ENCODE measurements around the gene TMEM62. TPM values are rescaled to one million over a fixed set of nuclear protein-coding genes. Genes with fewer than 3 reads are reported as not detected.

TMEM62 gene
- polyA plus RNA-seq, 1 donor (not counting 4 experiments of a cell fraction or from before 2014, with no cell fraction given) = 5.5 TPM

GRCh38 chr15:43086551-43086950 is 46.8 kb upstream of the TMEM62 start:
- Histone ChIP-seq H2AFZ (ENCODE audit: control insufficient read depth, low read length) (no peak overlapping the region), H3K4me3 (ENCODE audit: control insufficient read depth in 2 of 3, extremely low read depth in 1 of 3, insufficient read depth in 2 of 3, low read depth in 1 of 3, low read length in 3 of 3) (no peak overlapping the region), H4K20me1 (ENCODE audit: control insufficient read depth, extremely low read depth, insufficient read depth, low read length) (no peaks in the 10 kb centered on the region), H3K9me3 (ENCODE audit: control insufficient read depth, low read depth, low read length) (no peaks in the 10 kb centered on the region), H3K36me3 (ENCODE audit: control insufficient read depth in 2 of 2, extremely low read depth in 1 of 2, insufficient read depth in 2 of 2, low read length in 2 of 2) (peaks cover 6 to 11% of the 10 kb centered on the region in 2 experiments), H3K27ac (ENCODE audit: control insufficient read depth, insufficient read depth, low read length) (no peak overlapping the region), H3K4me1 (ENCODE audit: control insufficient read depth, extremely low read depth, insufficient read depth, low read length) (peaks cover 3% of the 10 kb centered on the region), H3K4me2 (ENCODE audit: control insufficient read depth, extremely low read depth, insufficient read depth, low read depth, low read length) (no peak overlapping the region), H3K27me3 (ENCODE audit: control insufficient read depth, extremely low read depth, insufficient read depth, low read length) (no peaks in the 10 kb centered on the region), H3K9me1 (ENCODE audit: control insufficient read depth, extremely low read depth, insufficient read depth, low read length) (no peaks in the 10 kb centered on the region), H3K79me2 (ENCODE audit: control insufficient read depth, insufficient read depth, low read length) (peaks cover 40% of the 10 kb centered on the region), H3K9ac (ENCODE audit: control insufficient read depth, extremely low read depth, insufficient read depth, low read length) (no peak overlapping the region)
- FAIRE-seq (no peak), DNase-seq (ENCODE audit: low read depth, low spot score) (no peak)
- dilution Hi-C loops (cut with MboI; ENCODE audit: extremely low pct_ligation_motif_present, low sequenced_read_pairs) = no loop called here
- no peak for TF ChIP-seq CTCF (optimal IDR thresholded peaks at IDR 0.05 in 1 of 3, IDR thresholded peaks at IDR 0.05 in 1 of 3, conservative IDR thresholded peaks at IDR 0.05 in 1 of 3; ENCODE audit: extremely low read depth in 1 of 3, insufficient read depth in 2 of 3, low read length in 3 of 3)
- TF ChIP-seq EZH2 (IDR thresholded peaks at IDR 0.05; ENCODE audit: low read length) = no peak

- DNase-seq (ENCODE audit: low read depth, low spot score) (no peak), FAIRE-seq (no peak)
- H3K79me2 ChIP-seq (ENCODE audit: control insufficient read depth, insufficient read depth, low read length) = peaks cover 68% of the 10 kb centered on the region
- no peak overlapping the region for H3K9ac ChIP-seq (ENCODE audit: control insufficient read depth, extremely low read depth, insufficient read depth, low read length)
- H3K4me1 ChIP-seq (ENCODE audit: control insufficient read depth, extremely low read depth, insufficient read depth, low read length) = peaks cover 8% of the 10 kb centered on the region
- H3K4me3 ChIP-seq (ENCODE audit: control insufficient read depth in 2 of 3, extremely low read depth in 1 of 3, insufficient read depth in 2 of 3, low read depth in 1 of 3, low read length in 3 of 3) = no peak overlapping the region
- no peaks in the 10 kb centered on the region for H4K20me1 ChIP-seq (ENCODE audit: control insufficient read depth, extremely low read depth, insufficient read depth, low read length)
- H3K9me1 ChIP-seq (ENCODE audit: control insufficient read depth, extremely low read depth, insufficient read depth, low read length) = no peaks in the 10 kb centered on the region
- no peak for TF ChIP-seq EZH2 (IDR thresholded peaks at IDR 0.05; ENCODE audit: low read length)
- TF ChIP-seq CTCF (optimal IDR thresholded peaks at IDR 0.05 in 1 of 3, IDR thresholded peaks at IDR 0.05 in 1 of 3, conservative IDR thresholded peaks at IDR 0.05 in 1 of 3; ENCODE audit: extremely low read depth in 1 of 3, insufficient read depth in 2 of 3, low read length in 3 of 3) = no peak
- H3K9me3 ChIP-seq (ENCODE audit: control insufficient read depth, low read depth, low read length) = no peaks in the 10 kb centered on the region
- H3K36me3 ChIP-seq (ENCODE audit: control insufficient read depth in 2 of 2, extremely low read depth in 1 of 2, insufficient read depth in 2 of 2, low read length in 2 of 2) = peaks cover 2 to 3% of the 10 kb centered on the region in 2 experiments
- dilution Hi-C loops (cut with MboI; ENCODE audit: extremely low pct_ligation_motif_present, low sequenced_read_pairs) = no loop called here
- H3K4me2 ChIP-seq (ENCODE audit: control insufficient read depth, extremely low read depth, insufficient read depth, low read depth, low read length) = no peak overlapping the region
- H3K27me3 ChIP-seq (ENCODE audit: control insufficient read depth, extremely low read depth, insufficient read depth, low read length) = no peaks in the 10 kb centered on the region
- no peak overlapping the region for H3K27ac ChIP-seq (ENCODE audit: control insufficient read depth, insufficient read depth, low read length)
- H2AFZ ChIP-seq (ENCODE audit: control insufficient read depth, low read length) = no peak overlapping the region
These were observed 41.5 kb upstream of the TMEM62 start for GRCh38 chr15:43091859-43092258.
